H9 (cell line): ENCODE data around the gene KIF3B. TPM values are rescaled to one million over a fixed set of nuclear protein-coding genes. Genes with fewer than 3 reads are reported as not detected.

Source experiments
- DNase-seq: peaks from one replicate; pipeline ENCODE4 v3.0.0-alpha.2; 2017
- H2AFZ ChIP-seq: one replicate; pipeline ENCODE4 v1.6.1; 2013; ENCODE audit warnings: mild to moderate bottlenecking, low read length, control low read depth, moderate library complexity
- H2AK5ac ChIP-seq: 2 replicates; pipeline ENCODE4 v1.6.1; 2013; ENCODE audit warnings: low read length, control low read depth, mixed read lengths; ENCODE audit not compliant: insufficient read length
- H2BK120ac ChIP-seq: one replicate; pipeline ENCODE4 v1.6.1; 2013; ENCODE audit warnings: low read depth, mild to moderate bottlenecking, low read length, control low read depth, inconsistent platforms; ENCODE audit not compliant: poor library complexity, severe bottlenecking
- H2BK12ac ChIP-seq: 2 replicates; pipeline ENCODE4 v1.6.1; 2013; ENCODE audit warnings: low read length, control low read depth, mixed read lengths, low read depth; ENCODE audit not compliant: insufficient read length
- H2BK15ac ChIP-seq: 2 replicates; pipeline ENCODE4 v1.6.1; 2013; ENCODE audit warnings: low read depth, low read length, control low read depth
- H2BK20ac ChIP-seq: one replicate; pipeline ENCODE4 v1.6.1; 2013; ENCODE audit warnings: low read depth, mild to moderate bottlenecking, low read length, control low read depth, inconsistent platforms; ENCODE audit not compliant: poor library complexity, severe bottlenecking
- H2BK5ac ChIP-seq: 2 replicates; pipeline ENCODE4 v1.6.1; 2013; ENCODE audit warnings: low read length, control low read depth, mixed read lengths; ENCODE audit not compliant: insufficient read length
- H3K14ac ChIP-seq: 2 replicates; pipeline ENCODE4 v1.6.1; 2013; ENCODE audit warnings: low read length, control low read depth; ENCODE audit not compliant: insufficient read depth
- H3K18ac ChIP-seq: 2 replicates; pipeline ENCODE4 v1.6.1; 2013; ENCODE audit warnings: low read depth, mild to moderate bottlenecking, mixed read lengths, low read length, control low read depth; ENCODE audit not compliant: insufficient read length
- H3K23ac ChIP-seq: 2 replicates; pipeline ENCODE4 v1.6.1; 2013; ENCODE audit warnings: low read length, control low read depth, mixed read lengths, low read depth; ENCODE audit not compliant: insufficient read length
- H3K23me2 ChIP-seq: 2 replicates; pipeline ENCODE4 v1.6.1; 2013; ENCODE audit warnings: low read depth, mild to moderate bottlenecking, mixed read lengths, low read length, control low read depth; ENCODE audit not compliant: insufficient read length, poor library complexity, severe bottlenecking
- H3K27ac ChIP-seq: 2 replicates; pipeline ENCODE4 v1.5.1; 2013; ENCODE audit warnings: low read length, control low read depth, mixed read lengths, low read depth; ENCODE audit not compliant: insufficient read length
- H3K27me3 ChIP-seq: 2 replicates; pipeline ENCODE4 v1.6.1; 2013; ENCODE audit warnings: low read length, control low read depth, inconsistent platforms; ENCODE audit not compliant: insufficient read depth
- H3K4ac ChIP-seq: 2 replicates; pipeline ENCODE4 v1.6.1; 2013; ENCODE audit warnings: low read depth, mild to moderate bottlenecking, control low read depth, inconsistent platforms, low read length, moderate library complexity
- H3K4me1 ChIP-seq: 2 replicates; pipeline ENCODE4 v1.6.1; 2013; ENCODE audit warnings: low read length, control low read depth, inconsistent platforms; ENCODE audit not compliant: insufficient read depth
- H3K4me2 ChIP-seq: 2 replicates; pipeline ENCODE4 v1.6.1; 2013; ENCODE audit warnings: low read length, control low read depth, mixed read lengths; ENCODE audit not compliant: insufficient read length, insufficient read depth
- H3K56ac ChIP-seq: 2 replicates; pipeline ENCODE4 v1.6.1; 2013; ENCODE audit warnings: low read depth, mild to moderate bottlenecking, mixed read lengths, low read length, control low read depth; ENCODE audit not compliant: insufficient read length
- H3K79me1 ChIP-seq: 2 replicates; pipeline ENCODE4 v1.6.1; 2013; ENCODE audit warnings: low read depth, mild to moderate bottlenecking, moderate library complexity, low read length, control low read depth, inconsistent platforms; ENCODE audit not compliant: insufficient read depth, poor library complexity, severe bottlenecking
- H3K79me2 ChIP-seq: 2 replicates; pipeline ENCODE4 v1.6.1; 2013; ENCODE audit warnings: low read length, control low read depth, inconsistent platforms; ENCODE audit not compliant: insufficient read depth
- H3K9ac ChIP-seq: 2 replicates; pipeline ENCODE4 v1.6.1; 2013; ENCODE audit warnings: low read length, control low read depth, mixed read lengths; ENCODE audit not compliant: insufficient read length; ENCODE audit errors: extremely low read depth
- H3K9me3 ChIP-seq: one replicate; pipeline ENCODE4 v1.6.1; 2013; ENCODE audit warnings: low read depth, low read length, inconsistent platforms; ENCODE audit not compliant: control insufficient read depth
- H3T11ph ChIP-seq: one replicate; pipeline ENCODE4 v1.6.1; 2013; ENCODE audit warnings: mild to moderate bottlenecking, low read length, control low read depth, inconsistent platforms
- H4K20me1 ChIP-seq: one replicate; pipeline ENCODE4 v1.6.1; 2013; ENCODE audit not compliant: control insufficient read depth, insufficient read length, insufficient read depth
- H4K5ac ChIP-seq: 2 replicates; pipeline ENCODE4 v1.6.1; 2013; ENCODE audit warnings: low read depth, mild to moderate bottlenecking, mixed read lengths, low read length, control low read depth; ENCODE audit not compliant: insufficient read length
- H4K8ac ChIP-seq: replicated peaks from 2 replicates; pipeline ENCODE4 v1.6.1; 2013; ENCODE audit warnings: low read length, control low read depth, mixed read lengths, low read depth; ENCODE audit not compliant: insufficient read length
- H4K91ac ChIP-seq: 2 replicates; pipeline ENCODE4 v1.6.1; 2013; ENCODE audit warnings: low read depth, mild to moderate bottlenecking, moderate library complexity, mixed read lengths, low read length, control low read depth; ENCODE audit not compliant: insufficient read length
- H3K27ac Mint-ChIP-seq, 3 experiments: 2 replicates in 2 of 3; 3 replicates in 1 of 3; pipeline ENCODE4 v1.8.0; 2020 to 2021; ENCODE audit warnings: mixed read lengths in 3 of 3, mild to moderate bottlenecking in 1 of 3, moderate library complexity in 1 of 3
- H3K27me3 Mint-ChIP-seq: 2 replicates; pipeline ENCODE4 v1.8.0; 2021; ENCODE audit warnings: low read depth, mild to moderate bottlenecking, moderate library complexity, mixed read lengths
- H3K36me3 Mint-ChIP-seq, 3 experiments: 2 replicates in 2 of 3; 3 replicates in 1 of 3; pipeline ENCODE4 v1.8.0; 2020 to 2021; ENCODE audit warnings: low read depth in 3 of 3, mixed read lengths in 3 of 3; ENCODE audit not compliant: insufficient read depth in 1 of 3
- H3K4me1 Mint-ChIP-seq, 2 experiments: 2 replicates each; pipeline ENCODE4 v1.8.0; 2020; ENCODE audit warnings: mixed read lengths in 2 of 2
- H3K4me3 Mint-ChIP-seq, 2 experiments: 2 replicates in 1 of 2; 3 replicates in 1 of 2; pipeline ENCODE4 v1.8.0; 2020 to 2021; ENCODE audit warnings: mild to moderate bottlenecking in 2 of 2, mixed read lengths in 2 of 2, moderate library complexity in 1 of 2
- H3K9me3 Mint-ChIP-seq, 2 experiments: 2 replicates in 1 of 2; 3 replicates in 1 of 2; pipeline ENCODE4 v1.8.0; 2020; ENCODE audit warnings: mild to moderate bottlenecking in 2 of 2, mixed read lengths in 2 of 2, moderate library complexity in 1 of 2
- CTCF ChIP-seq: fragments of 200-600 bp; sonication (generic); conservative IDR thresholded peaks from 3 replicates; pipeline ENCODE4 v1.8.0; 2021; ENCODE audit warnings: antibody characterized with exemption, mild to moderate bottlenecking
- WGBS: extraction: QIAGEN DNeasy Blood & Tissue Kit; methylation state at CpG from one replicate; pipeline ENCODE4 v1.1.7; 2013; ENCODE audit warnings: missing lambda C conversion rate, low lambda C conversion rate, mixed read lengths; ENCODE audit not compliant: insufficient read length; ENCODE audit errors: extremely low coverage; 5-methylcytosine and 5-hydroxymethylcytosine counted together
- total RNA-seq: library from RNA; stranded (reverse); gene quantifications from 2 replicates; pipeline ENCODE4 v1.2.1, GENCODE V29; 2021

KIF3B gene
- total RNA-seq, 1 experiment from 2014 or later, result 29.7 TPM

DNA sequence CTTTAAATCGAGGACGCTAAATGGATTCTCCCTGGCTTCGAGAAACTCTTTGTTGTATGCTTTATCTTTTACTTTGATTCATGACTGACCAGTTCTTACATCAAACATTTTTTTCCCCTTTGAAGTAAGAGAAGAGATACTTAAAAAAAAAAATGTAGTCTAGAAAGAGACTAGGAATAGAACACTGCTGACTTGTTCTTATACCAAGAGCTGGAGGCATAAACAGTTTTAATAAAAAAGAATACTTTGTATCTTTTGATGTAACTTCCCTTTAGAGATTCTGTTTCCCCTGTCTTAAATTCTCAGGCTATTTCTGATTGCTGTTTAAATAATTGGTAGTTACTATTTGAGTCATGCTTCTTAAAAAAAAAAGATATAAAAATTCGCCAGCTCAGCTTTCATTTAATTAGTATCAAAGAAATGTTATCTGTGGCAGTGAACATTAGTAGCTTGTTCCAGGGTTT is 85.5 kb downstream of the KIF3B start:
- Histone ChIP-seq H3K4ac (no peak overlapping the region), H2BK20ac (no peak overlapping the region), H4K8ac (no peak overlapping the region), H2BK5ac (no peak overlapping the region), H4K20me1 (no peaks in the 10 kb centered on the region), H3K27me3 (peaks cover 31% of the 10 kb centered on the region), H2BK120ac (no peak overlapping the region), H4K5ac (no peak overlapping the region), H3K79me2 (no peaks in the 10 kb centered on the region), H2AK5ac (no peak overlapping the region), H2AFZ (no peak overlapping the region), H2BK15ac (no peak overlapping the region), H3K79me1 (no peaks in the 10 kb centered on the region), H2BK12ac (no peak overlapping the region), H3K27ac (no peak overlapping the region), H3K18ac (no peak overlapping the region), H3K14ac (no peak overlapping the region), H3T11ph (no peak overlapping the region), H3K4me2 (no peak overlapping the region), H3K23me2 (no peaks in the 10 kb centered on the region), H3K9ac (no peak overlapping the region), H3K23ac (no peak overlapping the region), H3K56ac (no peak overlapping the region), H4K91ac (no peak overlapping the region), H3K4me1 (no peaks in the 10 kb centered on the region), H3K9me3 (no peaks in the 10 kb centered on the region)
- no CpG with 5 or more reads among the region's 4 CpGs for WGBS
- H3K4me1 Mint-ChIP-seq, result peaks cover 6 to 9% of the 10 kb centered on the region in 2 experiments
- peaks cover 0 to 8% (median 3%) of the 10 kb centered on the region in 3 experiments; a peak in 4 of 7 replicates for H3K36me3 Mint-ChIP-seq
- H3K9me3 Mint-ChIP-seq, result no peaks in the 10 kb centered on the region; a peak in 1 of 5 replicates
- no peak overlapping the region for H3K4me3 Mint-ChIP-seq
- peaks cover 87% of the 10 kb centered on the region for H3K27me3 Mint-ChIP-seq
- no peak overlapping the region for H3K27ac Mint-ChIP-seq
- no peak for TF ChIP-seq CTCF
- no peak for DNase-seq
